H9 (cell line): ENCODE data around the gene METTL9. TPM values are rescaled to one million over a fixed set of nuclear protein-coding genes. Genes with fewer than 3 reads are reported as not detected.
"Not testable (repeated sequence)": the region's sequence is repeated elsewhere in the genome, so short reads cannot be mapped to it uniquely, and the experiment has no call there.

Experiments used
- DNase-seq: peaks from one replicate; pipeline ENCODE4 v3.0.0-alpha.2; 2017
- H2AFZ ChIP-seq: one replicate; pipeline ENCODE4 v1.6.1; 2013; ENCODE audit warnings: mild to moderate bottlenecking, low read length, control low read depth, moderate library complexity
- H2AK5ac ChIP-seq: 2 replicates; pipeline ENCODE4 v1.6.1; 2013; ENCODE audit warnings: low read length, control low read depth, mixed read lengths; ENCODE audit not compliant: insufficient read length
- H2BK120ac ChIP-seq: one replicate; pipeline ENCODE4 v1.6.1; 2013; ENCODE audit warnings: low read depth, mild to moderate bottlenecking, low read length, control low read depth, inconsistent platforms; ENCODE audit not compliant: poor library complexity, severe bottlenecking
- H2BK12ac ChIP-seq: 2 replicates; pipeline ENCODE4 v1.6.1; 2013; ENCODE audit warnings: low read length, control low read depth, mixed read lengths, low read depth; ENCODE audit not compliant: insufficient read length
- H2BK15ac ChIP-seq: 2 replicates; pipeline ENCODE4 v1.6.1; 2013; ENCODE audit warnings: low read depth, low read length, control low read depth
- H2BK20ac ChIP-seq: one replicate; pipeline ENCODE4 v1.6.1; 2013; ENCODE audit warnings: low read depth, mild to moderate bottlenecking, low read length, control low read depth, inconsistent platforms; ENCODE audit not compliant: poor library complexity, severe bottlenecking
- H2BK5ac ChIP-seq: 2 replicates; pipeline ENCODE4 v1.6.1; 2013; ENCODE audit warnings: low read length, control low read depth, mixed read lengths; ENCODE audit not compliant: insufficient read length
- H3K14ac ChIP-seq: 2 replicates; pipeline ENCODE4 v1.6.1; 2013; ENCODE audit warnings: low read length, control low read depth; ENCODE audit not compliant: insufficient read depth
- H3K18ac ChIP-seq: 2 replicates; pipeline ENCODE4 v1.6.1; 2013; ENCODE audit warnings: low read depth, mild to moderate bottlenecking, mixed read lengths, low read length, control low read depth; ENCODE audit not compliant: insufficient read length
- H3K23ac ChIP-seq: 2 replicates; pipeline ENCODE4 v1.6.1; 2013; ENCODE audit warnings: low read length, control low read depth, mixed read lengths, low read depth; ENCODE audit not compliant: insufficient read length
- H3K23me2 ChIP-seq: 2 replicates; pipeline ENCODE4 v1.6.1; 2013; ENCODE audit warnings: low read depth, mild to moderate bottlenecking, mixed read lengths, low read length, control low read depth; ENCODE audit not compliant: insufficient read length, poor library complexity, severe bottlenecking
- H3K27ac ChIP-seq: 2 replicates; pipeline ENCODE4 v1.5.1; 2013; ENCODE audit warnings: low read length, control low read depth, mixed read lengths, low read depth; ENCODE audit not compliant: insufficient read length
- H3K27me3 ChIP-seq: 2 replicates; pipeline ENCODE4 v1.6.1; 2013; ENCODE audit warnings: low read length, control low read depth, inconsistent platforms; ENCODE audit not compliant: insufficient read depth
- H3K4ac ChIP-seq: 2 replicates; pipeline ENCODE4 v1.6.1; 2013; ENCODE audit warnings: low read depth, mild to moderate bottlenecking, control low read depth, inconsistent platforms, low read length, moderate library complexity
- H3K4me1 ChIP-seq: 2 replicates; pipeline ENCODE4 v1.6.1; 2013; ENCODE audit warnings: low read length, control low read depth, inconsistent platforms; ENCODE audit not compliant: insufficient read depth
- H3K4me2 ChIP-seq: 2 replicates; pipeline ENCODE4 v1.6.1; 2013; ENCODE audit warnings: low read length, control low read depth, mixed read lengths; ENCODE audit not compliant: insufficient read length, insufficient read depth
- H3K56ac ChIP-seq: 2 replicates; pipeline ENCODE4 v1.6.1; 2013; ENCODE audit warnings: low read depth, mild to moderate bottlenecking, mixed read lengths, low read length, control low read depth; ENCODE audit not compliant: insufficient read length
- H3K79me1 ChIP-seq: 2 replicates; pipeline ENCODE4 v1.6.1; 2013; ENCODE audit warnings: low read depth, mild to moderate bottlenecking, moderate library complexity, low read length, control low read depth, inconsistent platforms; ENCODE audit not compliant: insufficient read depth, poor library complexity, severe bottlenecking
- H3K79me2 ChIP-seq: 2 replicates; pipeline ENCODE4 v1.6.1; 2013; ENCODE audit warnings: low read length, control low read depth, inconsistent platforms; ENCODE audit not compliant: insufficient read depth
- H3K9ac ChIP-seq: 2 replicates; pipeline ENCODE4 v1.6.1; 2013; ENCODE audit warnings: low read length, control low read depth, mixed read lengths; ENCODE audit not compliant: insufficient read length; ENCODE audit errors: extremely low read depth
- H3K9me3 ChIP-seq: one replicate; pipeline ENCODE4 v1.6.1; 2013; ENCODE audit warnings: low read depth, low read length, inconsistent platforms; ENCODE audit not compliant: control insufficient read depth
- H3T11ph ChIP-seq: one replicate; pipeline ENCODE4 v1.6.1; 2013; ENCODE audit warnings: mild to moderate bottlenecking, low read length, control low read depth, inconsistent platforms
- H4K20me1 ChIP-seq: one replicate; pipeline ENCODE4 v1.6.1; 2013; ENCODE audit not compliant: control insufficient read depth, insufficient read length, insufficient read depth
- H4K5ac ChIP-seq: 2 replicates; pipeline ENCODE4 v1.6.1; 2013; ENCODE audit warnings: low read depth, mild to moderate bottlenecking, mixed read lengths, low read length, control low read depth; ENCODE audit not compliant: insufficient read length
- H4K8ac ChIP-seq: replicated peaks from 2 replicates; pipeline ENCODE4 v1.6.1; 2013; ENCODE audit warnings: low read length, control low read depth, mixed read lengths, low read depth; ENCODE audit not compliant: insufficient read length
- H4K91ac ChIP-seq: 2 replicates; pipeline ENCODE4 v1.6.1; 2013; ENCODE audit warnings: low read depth, mild to moderate bottlenecking, moderate library complexity, mixed read lengths, low read length, control low read depth; ENCODE audit not compliant: insufficient read length
- H3K27ac Mint-ChIP-seq, 3 experiments: 2 replicates in 2 of 3; 3 replicates in 1 of 3; pipeline ENCODE4 v1.8.0; 2020 to 2021; ENCODE audit warnings: mixed read lengths in 3 of 3, mild to moderate bottlenecking in 1 of 3, moderate library complexity in 1 of 3
- H3K27me3 Mint-ChIP-seq: 2 replicates; pipeline ENCODE4 v1.8.0; 2021; ENCODE audit warnings: low read depth, mild to moderate bottlenecking, moderate library complexity, mixed read lengths
- H3K36me3 Mint-ChIP-seq, 3 experiments: 2 replicates in 2 of 3; 3 replicates in 1 of 3; pipeline ENCODE4 v1.8.0; 2020 to 2021; ENCODE audit warnings: low read depth in 3 of 3, mixed read lengths in 3 of 3; ENCODE audit not compliant: insufficient read depth in 1 of 3
- H3K4me1 Mint-ChIP-seq, 2 experiments: 2 replicates each; pipeline ENCODE4 v1.8.0; 2020; ENCODE audit warnings: mixed read lengths in 2 of 2
- H3K4me3 Mint-ChIP-seq, 2 experiments: 2 replicates in 1 of 2; 3 replicates in 1 of 2; pipeline ENCODE4 v1.8.0; 2020 to 2021; ENCODE audit warnings: mild to moderate bottlenecking in 2 of 2, mixed read lengths in 2 of 2, moderate library complexity in 1 of 2
- H3K9me3 Mint-ChIP-seq, 2 experiments: 2 replicates in 1 of 2; 3 replicates in 1 of 2; pipeline ENCODE4 v1.8.0; 2020; ENCODE audit warnings: mild to moderate bottlenecking in 2 of 2, mixed read lengths in 2 of 2, moderate library complexity in 1 of 2
- WGBS: extraction: QIAGEN DNeasy Blood & Tissue Kit; methylation state at CpG from one replicate; pipeline ENCODE4 v1.1.7; 2013; ENCODE audit warnings: missing lambda C conversion rate, low lambda C conversion rate, mixed read lengths; ENCODE audit not compliant: insufficient read length; ENCODE audit errors: extremely low coverage; 5-methylcytosine and 5-hydroxymethylcytosine counted together
- total RNA-seq: library from RNA; stranded (reverse); gene quantifications from 2 replicates; pipeline ENCODE4 v1.2.1, GENCODE V29; 2021

METTL9 gene
- total RNA-seq, 1 experiment from 2014 or later = 108 TPM

DNA sequence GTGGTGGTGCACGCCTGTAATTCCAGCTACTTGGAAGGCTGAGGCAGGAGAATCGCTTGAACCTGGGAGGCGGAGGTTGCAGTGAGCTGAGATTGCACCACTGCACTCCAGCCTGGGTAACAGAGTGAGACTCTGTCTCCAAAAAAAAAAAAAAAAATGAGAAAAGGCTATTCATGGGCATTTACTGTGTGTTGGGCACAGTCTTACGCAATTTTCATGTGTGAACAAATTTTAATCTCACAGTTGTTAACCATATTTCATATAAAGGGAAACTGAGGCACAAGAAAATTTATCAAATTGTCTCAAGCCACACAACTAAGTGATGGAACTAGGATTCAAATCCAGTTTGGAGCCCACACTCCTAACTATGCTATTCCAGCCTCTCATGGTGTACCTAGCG is 81.3 kb downstream of the METTL9 start:
- H3K4me1 ChIP-seq, H3K79me1 ChIP-seq, H3K27ac ChIP-seq, H2AK5ac ChIP-seq, DNase-seq, H4K5ac ChIP-seq, H3K27me3 ChIP-seq, H3K4ac ChIP-seq, H4K8ac ChIP-seq, H3K4me1 Mint-ChIP-seq, H3K4me3 Mint-ChIP-seq, H3K9me3 ChIP-seq, H3K18ac ChIP-seq, H3K23ac ChIP-seq, H2BK120ac ChIP-seq, H2BK15ac ChIP-seq, H2AFZ ChIP-seq, H3K23me2 ChIP-seq, H3K56ac ChIP-seq, H2BK20ac ChIP-seq, H3K9me3 Mint-ChIP-seq, H3K4me2 ChIP-seq, H3K27ac Mint-ChIP-seq, H2BK5ac ChIP-seq, H3K79me2 ChIP-seq, H3K9ac ChIP-seq, H4K91ac ChIP-seq, H3T11ph ChIP-seq, H4K20me1 ChIP-seq, H2BK12ac ChIP-seq, H3K14ac ChIP-seq, H3K36me3 Mint-ChIP-seq: not testable (repeated sequence)
- WGBS = no CpG with 5 or more reads among the region's 5 CpGs
- peaks cover 11% of the 10 kb centered on the region for H3K27me3 Mint-ChIP-seq
